ENCODE results near the gene ARFRP1.

- TF ChIP-seq CTCF (IDR thresholded peaks at IDR 0.05 in 8 of 11, conservative IDR thresholded peaks at IDR 0.05 in 3 of 11) (no peak), POLR2A (IDR thresholded peaks at IDR 0.05) (no peak)
These were observed 39.9 kb upstream of the ARFRP1 start for GRCh38 chr20:63747622-63748069.

All from spleen (tissue), 7 donors.